Right ventricle myocardium superior (tissue), 1 donor: ENCODE measurements around the gene IL5RA. TPM values are rescaled to one million over a fixed set of nuclear protein-coding genes. Genes with fewer than 3 reads are reported as not detected.

Source experiments
- ATAC-seq: fragments of 200-7000 bp; cut with Tn5 transposase; one replicate; pipeline ENCODE4 v1.9.1; 2020; ENCODE audit warnings: mild to moderate bottlenecking; ENCODE audit not compliant: poor library complexity
- DNase-seq: peaks from one replicate; pipeline ENCODE4 v3.0.0-alpha.2; 2020
- intact Hi-C: fragments of 100-400 bp; cut with DNase I; formaldehyde crosslinking; loops from one replicate; pipeline ENCODE4 v1.11.2; 2022
- total RNA-seq: library from RNA; stranded (reverse); fragmentation: NEBNext Ultra II Directional; extraction: Animal tissue kit (Norgen Biotek cat#: 25700); gene quantifications from one replicate; pipeline ENCODE4 v1.2.1, GENCODE V29; 2021
- donor health status: DM: no; HTN: yes; CAD: no; lungs with severe emphysema.

The IL5RA gene
- total RNA-seq, 1 donor from 2014 or later: 1.0 TPM

- intact Hi-C loops: no loop called here
- ATAC-seq (no peak), DNase-seq (no peak)
Observed at GRCh38 chr3:3074551-3075257, 35.5 kb downstream of the IL5RA start.

- no peak for ATAC-seq
- no peak for DNase-seq
- intact Hi-C loops: no loop called here
Observed at GRCh38 chr3:3071136-3071535, 39.0 kb downstream of the IL5RA start.

- ATAC-seq (no peak), DNase-seq (no peak)
- intact Hi-C loops: no loop called here
Observed at GRCh38 chr3:3069723-3070122, 40.5 kb downstream of the IL5RA start.

GRCh38 chr3:3068358-3068881, 41.8 kb downstream of the IL5RA start:
- DNase-seq (no peak), ATAC-seq (no peak)
- intact Hi-C loops: no loop called here

GRCh38 chr3:3066910-3067309, 43.3 kb downstream of the IL5RA start:
- DNase-seq (no peak), ATAC-seq (no peak)
- intact Hi-C loops: no loop called here

- intact Hi-C loops: no loop called here
- no peak for DNase-seq
- no peak for ATAC-seq
Observed at GRCh38 chr3:3066378-3066777, 43.8 kb downstream of the IL5RA start.

GRCh38 chr3:3065876-3066275, 44.3 kb downstream of the IL5RA start:
- intact Hi-C loops: no loop called here
- no peak for ATAC-seq
- no peak for DNase-seq

- ATAC-seq (no peak), DNase-seq (no peak)
- intact Hi-C loops: no loop called here
Observed at GRCh38 chr3:3064297-3064696, 45.9 kb downstream of the IL5RA start.

- no peak for DNase-seq
- no peak for ATAC-seq
- intact Hi-C loops: no loop called here
Observed at GRCh38 chr3:3059645-3060044, 50.5 kb downstream of the IL5RA start.

GRCh38 chr3:3053974-3054373, 56.2 kb downstream of the IL5RA start:
- no peak for ATAC-seq
- no peak for DNase-seq
- intact Hi-C loops: no loop called here

GRCh38 chr3:3038201-3038991, 71.8 kb downstream of the IL5RA start:
- ATAC-seq (no peak), DNase-seq (no peak)
- intact Hi-C loops: no loop called here

GRCh38 chr3:3037156-3037555, 73.0 kb downstream of the IL5RA start:
- ATAC-seq (no peak), DNase-seq (no peak)
- intact Hi-C loops: no loop called here

GRCh38 chr3:3031326-3031725, 78.8 kb downstream of the IL5RA start:
- intact Hi-C loops: no loop called here

GRCh38 chr3:3027976-3028567, 82.1 kb downstream of the IL5RA start:
- ATAC-seq: no peak
- intact Hi-C loops: no loop called here
- DNase-seq: no peak

More at GRCh38 chr3:3031326-3031725, 78.8 kb downstream of the IL5RA start:
- no peak for ATAC-seq
- no peak for DNase-seq

GRCh38 chr3:3023111-3023745, 86.9 kb downstream of the IL5RA start:
- intact Hi-C loops: no loop called here
- DNase-seq (no peak), ATAC-seq (no peak)

GRCh38 chr3:3020209-3020608, 90.0 kb downstream of the IL5RA start:
- intact Hi-C loops: no loop called here
- DNase-seq: no peak
- ATAC-seq: no peak
